K562 (cell line): ENCODE measurements around the gene CYCS. TPM values are rescaled to one million over a fixed set of nuclear protein-coding genes. Genes with fewer than 3 reads are reported as not detected.

Experiments used
- ATAC-seq: fragments of 200-7000 bp; cut with Tn5 transposase; 3 replicates; pipeline ENCODE4 v1.9.1; 2020; ENCODE audit warnings: moderate library complexity
- BruUV-seq: library from RNA; stranded (reverse); fragments of 400-500 nt; replicated peaks from 2 replicates; lab custom pipeline; 2021; lab: Mats Ljungman, UMichigan
- CTCF ChIA-PET: fragments of 300-600 bp; formaldehyde crosslinking; extraction: SDS; loops from one replicate; lab custom pipeline; 2021; ENCODE audit warnings: low intra/inter-chr PET ratio; lab: Yijun Ruan, JAX
- POLR2A ChIA-PET: fragments of 300-600, 350-650 bp; sonication (Branson Sonifier 250); formaldehyde crosslinking; extraction: SDS; loops from one replicate; lab custom pipeline; 2021; ENCODE audit warnings: antibody characterized with exemption, inconsistent platforms; lab: Yijun Ruan, JAX
- DNase-seq, 4 experiments: peaks; one replicate each; pipeline versions ENCODE4 v3.0.0 to v3.0.0-alpha.2; 2011 to 2018; ENCODE audit warnings: low spot score in 3 of 4, mixed read lengths in 3 of 4; ENCODE audit errors: extremely low read depth in 1 of 4
- FAIRE-seq: peaks from 2 replicates; lab custom pipeline; 2011; peaks lifted over from hg19 to GRCh38; lab: Jason Lieb, UNC
- H2AFZ ChIP-seq: 2 replicates; pipeline ENCODE4 v1.6.0; 2011; ENCODE audit warnings: low read depth, low read length, control low read depth, inconsistent platforms
- H3K27ac ChIP-seq: fragments of 200-600 bp; 3 replicates; pipeline ENCODE4 v1.8.0; 2011; ENCODE audit warnings: low read depth, mild to moderate bottlenecking, control low read depth, inconsistent platforms, low read length, moderate library complexity, mixed read lengths; ENCODE audit errors: extremely low read depth
- H3K27me3 ChIP-seq, 2 experiments: fragments of 300-600 bp in 1 of 2; 2 replicates in 1 of 2; 3 replicates in 1 of 2; pipeline versions ENCODE4 v1.6.0 to v1.8.0; 2011; ENCODE audit warnings: inconsistent platforms in 2 of 2, low read length in 2 of 2, mild to moderate bottlenecking in 1 of 2, mixed read lengths in 1 of 2, moderate library complexity in 1 of 2; ENCODE audit not compliant: control insufficient read depth in 2 of 2, insufficient read depth in 2 of 2
- H3K36me3 ChIP-seq: fragments of 300-600 bp; 3 replicates; pipeline ENCODE4 v1.8.0; 2011; ENCODE audit warnings: mild to moderate bottlenecking, low read length, inconsistent platforms; ENCODE audit not compliant: control insufficient read depth, insufficient read depth
- H3K4me1 ChIP-seq, 2 experiments: fragments of 200-600 bp in 1 of 2; replicated peaks in 1 of 2; 2 replicates in 1 of 2; 3 replicates in 1 of 2; pipeline versions ENCODE4 v1.5.1 to v1.8.0; 2011; ENCODE audit warnings: inconsistent platforms in 2 of 2, low read length in 2 of 2, mild to moderate bottlenecking in 1 of 2, mixed read lengths in 1 of 2, moderate library complexity in 1 of 2; ENCODE audit not compliant: control insufficient read depth in 2 of 2, insufficient read depth in 2 of 2
- H3K4me2 ChIP-seq: 2 replicates; pipeline ENCODE4 v1.6.1; 2011; ENCODE audit warnings: low read length, control low read depth, inconsistent platforms, mixed read lengths; ENCODE audit not compliant: insufficient read depth
- H3K4me3 ChIP-seq: fragments of 200-600 bp; sonication (generic), shearing (Covaris generic); 2 replicates; pipeline ENCODE4 v1.5.1; 2016; ENCODE audit warnings: control low read depth, inconsistent platforms
- H3K79me2 ChIP-seq: fragments of 200-600 bp; 3 replicates; pipeline ENCODE4 v1.8.0; 2011; ENCODE audit warnings: low read length, inconsistent platforms; ENCODE audit not compliant: control insufficient read depth, insufficient read depth
- H3K9ac ChIP-seq, 2 experiments: 2 replicates each; pipeline versions ENCODE4 v1.6.0 to v1.6.1; 2011; ENCODE audit warnings: low read depth in 2 of 2, low read length in 2 of 2, control low read depth in 1 of 2, inconsistent platforms in 1 of 2, mild to moderate bottlenecking in 1 of 2, mixed read lengths in 1 of 2; ENCODE audit not compliant: insufficient read depth in 1 of 2
- H3K9me1 ChIP-seq: one replicate; pipeline ENCODE4 v1.6.0; 2011; ENCODE audit warnings: inconsistent platforms, mild to moderate bottlenecking, low read length, moderate library complexity; ENCODE audit not compliant: control insufficient read depth, insufficient read depth
- H3K9me3 ChIP-seq: replicated peaks from 2 replicates; pipeline ENCODE4 v1.5.1; 2011; ENCODE audit warnings: low read depth, low read length, inconsistent platforms; ENCODE audit not compliant: control insufficient read depth, insufficient read depth
- H4K20me1 ChIP-seq: replicated peaks from 2 replicates; pipeline ENCODE4 v1.6.1; 2011; ENCODE audit warnings: low read length, inconsistent platforms, mixed read lengths; ENCODE audit not compliant: control insufficient read depth, insufficient read depth
- ARID2 ChIP-seq: fragments of 450-650 bp; IDR thresholded peaks from 2 replicates; pipeline ENCODE4 v1.6.1; 2017; ENCODE audit warnings: antibody characterized with exemption, mild to moderate bottlenecking
- GTF2A2 ChIP-seq: IDR thresholded peaks from 2 replicates; pipeline ENCODE4 v1.6.1; 2016; ENCODE audit warnings: mild to moderate bottlenecking, missing genetic modification characterization, missing compliant biosample characterization
- HMG20B ChIP-seq: fragments of 250-450 bp; sonication (Bioruptor Pico); IDR thresholded peaks from 2 replicates; pipeline ENCODE4 v1.5.0; 2021; ENCODE audit warnings: mild to moderate bottlenecking
- KDM4B ChIP-seq, 2 experiments: fragments of 450-650 bp in 1 of 2; sonication (generic) in 1 of 2; IDR thresholded peaks; 2 replicates each; pipeline ENCODE4 v1.6.1; 2016 to 2017; ENCODE audit warnings: borderline replicate concordance in 2 of 2, antibody characterized with exemption in 1 of 2, low read depth in 1 of 2, mild to moderate bottlenecking in 1 of 2
- LCOR ChIP-seq: sonication (generic); formaldehyde crosslinking; IDR thresholded peaks from 2 replicates; pipeline ENCODE4 v1.8.0; 2022; ENCODE audit warnings: mild to moderate bottlenecking, missing genetic modification reagents
- NRF1 ChIP-seq, 2 experiments: fragments of 450-650 bp; IDR thresholded peaks in 1 of 2; conservative IDR thresholded peaks in 1 of 2; 2 replicates each; pipeline ENCODE4 v1.6.1; 2014; ENCODE audit warnings: mild to moderate bottlenecking in 2 of 2
- POLR2G ChIP-seq: fragments of 200-400 bp; formaldehyde crosslinking; IDR thresholded peaks from 2 replicates; pipeline ENCODE4 v1.6.1; 2017; ENCODE audit warnings: low read depth, mild to moderate bottlenecking, antibody characterized with exemption, low read length, moderate library complexity
- RBM14 ChIP-seq: fragments of 200-400 bp; formaldehyde crosslinking; IDR thresholded peaks from 2 replicates; pipeline ENCODE4 v1.6.1; 2018; ENCODE audit warnings: low read depth, mild to moderate bottlenecking, low read length, moderate library complexity, borderline replicate concordance; ENCODE audit not compliant: insufficient read depth
- STAT5B ChIP-seq: fragments of 250-450 bp; sonication (Bioruptor Pico); IDR thresholded peaks from 2 replicates; pipeline ENCODE4 v1.8.0; 2021; ENCODE audit warnings: mild to moderate bottlenecking, inconsistent platforms
- TAF1 ChIP-seq: IDR thresholded peaks from 2 replicates; pipeline ENCODE4 v1.6.1; 2011; ENCODE audit warnings: mild to moderate bottlenecking, low read length, moderate library complexity; ENCODE audit not compliant: insufficient read depth, control insufficient read depth, severe bottlenecking; ENCODE audit errors: extremely low read depth
- ZNF57 ChIP-seq: fragments of 450-650 bp; formaldehyde crosslinking; IDR thresholded peaks from 2 replicates; pipeline ENCODE4 v1.4.0; 2020; ENCODE audit warnings: mild to moderate bottlenecking, moderate library complexity
- ZNF589 ChIP-seq: fragments of 200-800 bp; sonication (Bioruptor generic); IDR thresholded peaks from 2 replicates; pipeline ENCODE4 v1.6.1; 2016; ENCODE audit warnings: low read depth, missing genetic modification characterization, missing compliant biosample characterization
- WGBS: fragments of 100-300 bp; shearing (Covaris generic); methylation state at CpG from one replicate; pipeline ENCODE4 v1.1.6; 2016; ENCODE audit warnings: low coverage, mixed read lengths; ENCODE audit not compliant: insufficient coverage; ENCODE audit errors: missing lambda C conversion rate; 5-methylcytosine and 5-hydroxymethylcytosine counted together
- in situ Hi-C: fragments of 300-500 bp; cut with MboI; formaldehyde crosslinking; loops from 4 replicates; pipeline ENCODE4 v1.15.0; 2018; ENCODE audit warnings: inconsistent platforms, mixed read lengths
- intact Hi-C: fragments of 100-400 bp; cut with micrococcal nuclease; formaldehyde crosslinking; loops from 2 replicates; pipeline ENCODE4 v1.14.2; 2022
- polyA plus RNA-seq, 8 experiments: library from polyadenylated mRNA; depleted of rRNA in 4 of 8; stranded (reverse) in 5 of 8; unstranded in 3 of 8; fragments of >200 nt; fragmentation: Nextera tagmentation in 2 of 8; fragmentation: Illumina TruSeq in 1 of 8; extraction: Ambion mirVana in 2 of 8; extraction: Trizol in 1 of 8; gene quantifications; 2 replicates each; pipeline versions ENCODE4 v1.2.1 to v1.2.3, GENCODE V29; 2011 to 2014; ENCODE audit warnings: inconsistent platforms in 1 of 8, missing spikeins in 1 of 8
- total RNA-seq, 7 experiments: library from RNA; depleted of rRNA in 6 of 7; stranded (reverse); fragments of >200 nt in 6 of 7; fragmentation: Illumina TruSeq in 2 of 7; extraction: Trizol in 2 of 7; gene quantifications; 2 replicates each; pipeline versions ENCODE4 v1.2.1 to v1.2.3, GENCODE V29; 2011 to 2021; ENCODE audit warnings: low replicate concordance in 1 of 7
- TF ChIP-seq, protein P1 (sequence below): fragments of 250-450 bp; sonication (Bioruptor Pico); IDR thresholded peaks from 2 replicates; pipeline ENCODE4 v1.5.0; 2021
- TF ChIP-seq, protein P2 (sequence below): fragments of 250-450 bp; sonication (Bioruptor Pico); IDR thresholded peaks from 2 replicates; pipeline ENCODE4 v1.5.0; 2021

The CYCS gene
- total and polyA plus RNA-seq, 9 of the 15 experiments (the other 6 are each of a cell fraction or from before 2014, with no cell fraction given): 206 to 1,425 (median 438) TPM

DNA sequence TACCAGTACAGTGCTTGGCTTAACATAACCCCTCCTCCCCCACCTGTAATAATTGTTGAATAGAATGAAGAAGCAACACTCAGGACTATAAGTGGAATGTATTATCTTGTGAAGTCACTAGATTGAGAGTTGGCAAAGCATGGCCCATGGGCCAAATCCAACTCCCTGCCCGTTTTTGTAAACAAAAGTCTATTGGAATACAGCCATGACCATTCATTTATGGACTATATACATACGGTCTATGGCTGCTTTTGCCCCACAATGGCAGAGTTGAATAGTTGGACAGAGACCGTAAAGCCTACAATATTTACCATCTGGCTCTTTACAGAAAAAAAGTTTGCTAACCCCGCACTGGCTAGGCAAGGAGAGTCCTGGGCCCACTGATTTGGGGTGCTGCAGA, 48.1 kb upstream of the CYCS start:
- H3K4me3 ChIP-seq: no peak overlapping the region
- H3K9me3 ChIP-seq: no peaks in the 10 kb centered on the region
- H3K36me3 ChIP-seq: no peaks in the 10 kb centered on the region
- H3K9me1 ChIP-seq: no peaks in the 10 kb centered on the region
- intact Hi-C loops: no loop called here
- H3K4me1 ChIP-seq: no peaks in the 10 kb centered on the region
- no peaks in the 10 kb centered on the region for H3K79me2 ChIP-seq
- H4K20me1 ChIP-seq: no peaks in the 10 kb centered on the region
- no peak for TF ChIP-seq RBM14
- TF ChIP-seq, all 486 proteins: peak for 0
- ATAC-seq (no peak), FAIRE-seq (no peak), DNase-seq (no peak)
- Histone ChIP-seq H3K9ac (no peak overlapping the region), H3K27ac (no peak overlapping the region), H2AFZ (no peak overlapping the region), H3K27me3 (no peaks in the 10 kb centered on the region), H3K4me2 (no peak overlapping the region)
- 29% methylated on average over 4 of the region's 4 CpGs for WGBS
- in situ Hi-C loops: no loop called here
- ChIA-PET POLR2A (no interaction called here), CTCF (no interaction called here)
- BruUV-seq: no TSS peak

DNA sequence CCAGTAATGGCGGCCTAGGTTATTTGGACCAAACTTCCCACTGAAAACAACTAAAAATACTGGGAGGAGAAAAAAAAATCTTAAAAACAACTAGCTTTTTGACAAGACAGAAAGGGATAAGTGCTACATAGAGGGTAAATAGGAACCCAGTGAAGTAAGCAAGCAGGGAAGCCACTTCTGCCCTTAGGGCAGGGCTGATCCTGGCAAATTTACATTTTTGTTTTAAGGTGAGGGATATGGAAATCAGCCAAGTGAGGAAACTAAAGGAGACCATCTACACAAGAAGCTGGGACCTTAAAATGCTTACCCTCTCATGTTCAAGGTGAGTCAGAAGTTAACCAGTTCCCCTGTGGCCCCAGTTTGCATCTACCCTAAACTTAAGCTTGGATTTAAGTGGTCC, 46.5 kb upstream of the CYCS start:
- DNase-seq: no peak
- Histone ChIP-seq H3K4me1 (no peaks in the 10 kb centered on the region), H3K4me3 (no peak overlapping the region), H4K20me1 (no peaks in the 10 kb centered on the region), H3K79me2 (no peaks in the 10 kb centered on the region), H3K27me3 (no peaks in the 10 kb centered on the region), H3K4me2 (no peak overlapping the region), H3K9ac (no peak overlapping the region), H3K9me3 (no peaks in the 10 kb centered on the region), H3K36me3 (no peaks in the 10 kb centered on the region), H3K9me1 (no peaks in the 10 kb centered on the region), H2AFZ (no peak overlapping the region), H3K27ac (no peak overlapping the region)
- ChIA-PET CTCF (no interaction called here), POLR2A (interaction anchor here (1.4 kb wide), 1 partner anchor 52 kb away, joined by 3 read pairs; no protein-coding TSS in a partner anchor)
- intact Hi-C loops (no loop called here), in situ Hi-C loops (no loop called here)
- ATAC-seq: no peak
- BruUV-seq: no TSS peak
- FAIRE-seq: no peak
- WGBS: 25% methylated on average over 1 of the region's 1 CpG
- TF ChIP-seq ARID2: no peak
- TF ChIP-seq POLR2G: no peak
- no peak for TF ChIP-seq STAT5B
- no peak for TF ChIP-seq ZNF589
- TF ChIP-seq GTF2A2: no peak
- TF ChIP-seq, protein P1, sequence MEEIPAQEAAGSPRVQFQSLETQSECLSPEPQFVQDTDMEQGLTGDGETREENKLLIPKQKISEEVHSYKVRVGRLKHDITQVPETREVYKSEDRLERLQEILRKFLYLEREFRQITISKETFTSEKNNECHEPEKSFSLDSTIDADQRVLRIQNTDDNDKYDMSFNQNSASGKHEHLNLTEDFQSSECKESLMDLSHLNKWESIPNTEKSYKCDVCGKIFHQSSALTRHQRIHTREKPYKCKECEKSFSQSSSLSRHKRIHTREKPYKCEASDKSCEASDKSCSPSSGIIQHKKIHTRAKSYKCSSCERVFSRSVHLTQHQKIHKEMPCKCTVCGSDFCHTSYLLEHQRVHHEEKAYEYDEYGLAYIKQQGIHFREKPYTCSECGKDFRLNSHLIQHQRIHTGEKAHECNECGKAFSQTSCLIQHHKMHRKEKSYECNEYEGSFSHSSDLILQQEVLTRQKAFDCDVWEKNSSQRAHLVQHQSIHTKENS: no peak
- TF ChIP-seq TAF1: no peak
- no peak for TF ChIP-seq KDM4B (IDR thresholded peaks at IDR 0.05; ENCODE audit: borderline replicate concordance in 2 of 2, low read depth in 1 of 2)
- no peak for TF ChIP-seq LCOR (CRISPR knock-in tag)
- TF ChIP-seq, protein P2, sequence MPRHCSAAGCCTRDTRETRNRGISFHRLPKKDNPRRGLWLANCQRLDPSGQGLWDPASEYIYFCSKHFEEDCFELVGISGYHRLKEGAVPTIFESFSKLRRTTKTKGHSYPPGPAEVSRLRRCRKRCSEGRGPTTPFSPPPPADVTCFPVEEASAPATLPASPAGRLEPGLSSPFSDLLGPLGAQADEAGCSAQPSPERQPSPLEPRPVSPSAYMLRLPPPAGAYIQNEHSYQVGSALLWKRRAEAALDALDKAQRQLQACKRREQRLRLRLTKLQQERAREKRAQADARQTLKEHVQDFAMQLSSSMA: no peak
- no peak for TF ChIP-seq NRF1 (conservative IDR thresholded peaks at IDR 0.05 in 1 of 2, IDR thresholded peaks at IDR 0.05 in 1 of 2)
- TF ChIP-seq HMG20B: no peak
- no peak for TF ChIP-seq ZNF57
